Stimulated activated naive CD8-positive, alpha-beta T cell treated with anti-CD3 and anti-CD28 coated beads, Interleukin-15, Interleukin-2, amounts not matched to agents 100 U/mL and 50 U/mL, for 24 hours (primary cell): ENCODE data around the gene VAT1L.
"Not testable (repeated sequence)": the region's sequence is repeated elsewhere in the genome, so short reads cannot be mapped to it uniquely, and the experiment has no call there.

Experiments used
- ATAC-seq: fragments of 150-1000 bp; cut with Tn5 transposase; one replicate; pipeline ENCODE4 v1.10.0; 2021
- DNase-seq: peaks from one replicate; pipeline ENCODE4 v3.0.0; 2021

Gene VAT1L

DNA sequence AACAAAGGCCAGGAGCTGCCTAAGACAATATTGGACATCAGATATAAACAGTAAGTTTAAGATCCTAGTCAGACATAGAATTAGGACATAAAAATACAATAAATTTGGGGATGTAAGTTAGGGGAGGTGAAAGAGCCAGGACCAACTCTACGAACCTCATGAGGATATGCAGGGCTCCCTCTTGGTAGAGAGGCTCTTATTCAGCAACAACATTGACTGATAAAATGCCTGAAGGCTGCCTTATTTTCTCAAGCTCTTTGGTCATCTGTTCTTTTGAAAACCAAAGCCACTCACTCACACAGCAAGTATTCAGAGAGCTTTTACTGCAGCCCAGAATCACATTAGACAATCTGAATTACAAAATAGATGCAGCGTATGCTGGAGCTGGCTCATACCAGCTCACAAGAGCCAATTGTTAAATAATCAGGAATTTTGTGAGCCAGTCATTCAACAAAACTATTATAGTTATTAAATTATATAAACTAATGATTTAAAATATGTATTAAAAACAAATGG, 125.4 kb downstream of the VAT1L start:
- ATAC-seq: no peak
- DNase-seq: no peak

DNA sequence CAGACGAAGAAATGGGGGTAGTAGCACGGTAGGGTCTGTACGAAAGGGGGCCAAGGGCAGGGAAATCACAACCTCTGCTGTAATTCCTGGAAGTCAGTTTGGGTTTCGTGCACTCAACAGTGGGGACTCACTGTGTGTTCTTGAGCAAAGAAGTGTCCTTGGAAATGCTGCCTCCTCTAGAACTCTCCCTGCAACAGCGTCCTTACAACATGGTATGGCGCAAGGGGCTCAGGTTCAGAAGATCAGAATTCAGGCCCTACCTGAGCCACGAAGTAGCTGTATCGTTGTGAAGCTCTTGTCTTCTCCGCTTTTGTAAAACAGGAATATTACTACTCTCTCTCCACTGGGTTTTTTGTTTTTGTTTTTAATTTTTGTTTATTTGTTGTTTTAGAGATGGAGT, 127.7 kb downstream of the VAT1L start:
- DNase-seq (no peak), ATAC-seq (no peak)

DNA sequence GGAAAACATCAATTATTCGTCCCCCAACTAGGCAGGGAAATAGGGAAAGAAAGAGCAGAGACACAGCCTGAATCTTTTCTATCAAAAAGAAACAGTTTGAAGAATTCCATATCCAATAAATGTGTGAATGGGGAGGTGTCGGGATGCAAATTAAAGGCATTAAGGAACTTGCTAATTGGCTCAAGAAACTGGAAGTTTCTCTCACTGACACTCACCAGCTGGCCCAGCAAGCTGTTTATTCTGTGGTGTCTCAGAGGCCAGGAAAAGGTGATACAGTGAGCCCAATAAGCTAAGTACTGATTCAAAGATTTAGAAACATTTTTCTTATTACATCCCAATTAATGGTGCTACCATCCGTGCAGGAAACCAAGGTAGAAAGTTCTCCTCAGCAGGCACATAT, 129.6 kb downstream of the VAT1L start:
- DNase-seq: no peak
- ATAC-seq: no peak

DNA sequence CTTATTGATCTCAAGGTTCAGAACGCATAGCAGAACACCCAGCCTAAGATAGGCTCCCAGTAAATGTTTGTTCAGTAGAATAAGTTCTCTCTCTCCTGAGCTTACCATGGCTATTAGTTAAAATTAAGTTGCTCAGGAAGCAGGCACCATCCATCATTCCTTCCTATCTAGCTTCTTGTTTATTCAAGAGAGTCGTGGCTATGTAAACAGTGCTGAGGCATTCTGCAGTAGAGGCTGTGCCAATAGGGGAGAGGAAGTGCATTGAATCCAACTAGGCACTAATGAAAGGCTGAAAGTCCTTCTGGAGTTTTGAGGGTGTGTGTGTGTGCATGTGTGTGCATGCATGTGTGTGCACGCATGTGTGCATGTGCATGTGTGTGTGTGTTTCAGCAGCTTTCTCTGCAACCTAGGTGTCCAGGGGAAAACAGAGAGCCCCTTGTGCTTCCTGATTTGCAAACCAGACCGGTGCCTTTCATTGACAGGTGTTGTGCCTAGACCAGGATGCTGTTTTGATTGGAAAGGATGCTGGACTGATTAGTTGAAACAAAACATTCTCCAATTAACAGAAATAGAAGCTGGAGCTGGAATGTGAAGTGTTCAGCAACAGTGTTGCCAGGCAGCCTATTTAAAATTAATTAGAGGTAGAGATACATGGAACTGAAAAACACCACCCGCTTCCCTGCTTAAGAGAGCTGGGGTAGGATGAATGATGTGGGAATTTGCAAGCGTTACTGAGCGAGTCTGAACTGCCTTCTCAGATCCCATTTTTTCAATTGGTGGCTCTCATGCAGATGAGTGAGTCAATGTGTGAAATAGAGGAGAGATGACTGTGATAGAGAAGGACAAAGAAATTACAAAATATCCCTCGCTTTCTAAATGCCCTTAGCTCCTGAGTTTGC, 130.7 kb downstream of the VAT1L start:
- no peak for ATAC-seq
- no peak for DNase-seq

DNA sequence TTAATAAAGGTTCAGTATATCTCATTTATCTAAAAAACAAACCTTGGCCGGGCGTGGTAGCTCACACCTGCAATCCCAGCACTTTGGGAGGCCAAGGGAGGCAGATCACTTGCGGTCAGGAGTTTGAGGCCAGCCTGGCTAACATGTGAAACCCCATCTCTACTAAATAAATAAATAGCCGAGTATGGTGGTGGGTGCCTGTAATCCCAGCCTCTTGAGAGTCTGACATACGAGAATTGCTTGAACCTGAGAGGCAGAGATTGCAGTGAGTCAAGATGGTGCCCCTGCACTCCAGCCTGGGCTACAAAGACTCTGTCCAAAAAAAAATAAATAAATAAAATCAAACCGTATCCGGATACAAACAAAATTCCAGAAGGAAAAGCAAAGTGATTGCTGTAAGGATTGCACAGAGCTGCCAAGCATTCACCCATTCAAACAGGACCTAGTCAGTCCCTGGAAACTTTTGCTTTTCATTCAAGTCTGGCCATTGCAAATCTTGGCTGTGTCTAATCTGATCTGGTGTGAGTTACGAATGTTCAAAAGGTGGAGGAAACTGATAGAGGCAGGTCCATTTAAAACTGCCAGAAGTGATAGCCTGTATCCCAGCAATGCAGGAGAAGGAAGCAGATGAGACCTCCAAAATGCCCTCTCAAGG, 131.5 kb downstream of the VAT1L start:
- no peak for ATAC-seq
- DNase-seq: no peak

DNA sequence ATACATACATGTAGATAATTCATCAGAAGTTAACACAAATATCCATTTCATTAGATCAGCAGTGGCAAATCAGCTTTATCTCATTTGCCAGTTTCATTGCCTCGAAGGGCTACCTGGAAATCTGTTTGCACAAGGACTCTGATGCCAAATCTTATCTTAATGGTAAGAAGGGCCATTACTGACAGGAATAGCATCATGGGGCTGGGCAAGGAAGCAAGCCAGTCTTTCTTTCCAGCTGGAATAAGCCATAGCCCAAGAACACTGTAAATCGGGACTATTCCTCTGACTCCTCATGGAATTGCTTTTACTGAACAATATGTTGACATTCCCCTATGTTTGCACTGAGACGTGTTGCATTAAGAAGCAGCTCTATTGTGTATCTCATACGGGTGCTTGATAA, 132.6 kb downstream of the VAT1L start:
- no peak for ATAC-seq

DNA sequence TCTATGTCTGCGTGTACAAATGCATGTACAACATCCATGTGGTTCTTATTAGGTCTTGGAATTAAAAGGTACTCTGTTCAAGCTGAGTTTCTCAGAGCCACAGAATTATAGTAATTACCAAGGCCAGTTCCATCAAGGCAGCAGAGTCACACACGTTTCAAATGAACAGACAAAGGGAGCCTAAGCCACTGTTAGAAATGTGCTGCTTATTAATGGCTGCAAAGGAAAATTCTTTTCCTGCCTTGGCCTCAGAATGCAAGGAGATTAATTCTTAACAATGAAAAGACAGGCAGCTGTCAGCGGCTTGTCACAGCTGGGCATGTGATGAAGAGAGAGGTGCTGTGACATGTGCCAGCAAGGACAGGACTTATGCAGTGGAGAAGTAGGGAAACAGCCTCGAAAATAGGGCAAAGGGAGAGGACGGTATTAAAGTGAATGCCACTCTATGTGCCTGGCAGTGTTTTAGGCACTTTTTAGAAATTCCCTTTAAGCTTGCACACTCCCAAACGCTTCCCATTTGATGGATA, 133.9 kb downstream of the VAT1L start:
- DNase-seq (no peak), ATAC-seq (no peak)

More for the DNA sequence above, 132.6 kb downstream of the VAT1L start:
- no peak for DNase-seq

DNA sequence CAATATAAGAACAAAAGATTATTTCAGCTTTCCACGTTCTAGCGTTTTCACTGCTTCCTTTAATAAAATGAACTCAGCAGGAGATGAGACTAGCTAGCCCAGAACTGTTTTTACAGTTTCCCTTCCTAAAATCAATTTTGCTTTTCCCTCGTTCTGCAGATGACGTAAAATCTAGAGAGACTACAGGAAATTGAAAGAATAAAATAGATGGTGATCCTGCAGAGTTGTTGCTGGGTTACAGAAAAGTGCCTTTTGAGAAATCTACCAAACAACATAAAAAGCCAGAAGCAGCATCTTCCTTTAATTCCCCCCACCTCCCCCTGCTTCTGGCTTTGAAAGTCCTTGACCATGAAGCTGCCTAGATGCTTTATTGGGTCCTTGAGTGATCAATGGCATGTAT, 137.2 kb downstream of the VAT1L start:
- ATAC-seq (no peak), DNase-seq (no peak)

DNA sequence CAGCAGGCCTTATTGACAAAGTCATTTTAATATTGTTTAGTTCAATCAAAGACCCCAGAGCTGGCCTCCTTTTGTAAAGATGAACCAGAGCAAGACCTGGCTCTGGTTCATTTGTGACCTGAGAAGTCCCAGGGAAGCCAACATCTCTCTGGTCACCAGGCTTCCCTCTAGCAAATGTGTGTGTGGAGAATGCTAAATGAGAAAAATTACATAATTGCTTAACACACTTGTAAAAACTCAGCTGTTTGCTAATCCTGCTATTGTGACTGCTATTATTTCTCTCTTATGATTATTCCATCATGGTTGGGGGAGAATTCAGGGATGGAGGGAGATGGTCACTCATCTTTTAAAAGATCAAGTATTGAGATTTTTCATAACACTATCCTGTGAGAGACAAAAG, 139.7 kb downstream of the VAT1L start:
- no peak for ATAC-seq
- DNase-seq: no peak

DNA sequence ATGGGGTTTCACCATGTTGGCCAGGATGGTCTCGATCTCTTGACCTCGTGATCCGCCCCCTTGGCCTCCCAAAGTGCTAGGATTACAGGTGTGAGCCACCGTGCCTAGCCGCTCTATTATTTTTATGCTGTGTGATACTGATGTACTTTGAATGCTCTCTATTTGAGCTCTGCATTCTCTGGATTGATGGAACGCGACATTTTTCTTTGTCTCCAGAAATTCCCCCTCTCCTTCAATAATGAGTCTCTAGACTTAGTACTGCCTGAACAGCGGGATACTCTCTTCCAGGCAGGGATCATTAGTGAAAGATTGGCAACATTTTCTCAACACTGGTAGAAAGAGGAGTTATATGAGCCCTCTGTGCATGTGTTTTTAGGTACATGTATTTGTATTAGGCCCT, 140.6 kb downstream of the VAT1L start:
- no peak for DNase-seq
- ATAC-seq: no peak

DNA sequence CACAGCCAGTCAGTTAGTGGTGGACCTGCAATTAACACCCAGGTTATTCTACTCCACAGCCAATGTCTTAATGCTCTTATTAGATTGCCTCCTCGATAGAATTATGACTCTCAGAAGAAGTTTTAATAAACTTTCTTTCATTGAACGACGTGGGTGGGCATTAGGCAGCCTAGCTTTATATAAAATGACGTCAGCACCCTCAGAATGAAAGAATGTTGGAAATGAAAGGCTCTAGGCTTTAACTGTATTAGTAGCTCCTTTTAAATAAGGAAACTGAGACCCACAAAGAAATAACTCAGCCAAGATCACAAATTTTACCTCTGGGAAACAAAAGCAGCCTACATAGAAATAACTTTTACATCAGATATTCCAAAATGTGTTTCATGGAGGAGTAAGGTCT, 142.7 kb downstream of the VAT1L start:
- no peak for ATAC-seq

DNA sequence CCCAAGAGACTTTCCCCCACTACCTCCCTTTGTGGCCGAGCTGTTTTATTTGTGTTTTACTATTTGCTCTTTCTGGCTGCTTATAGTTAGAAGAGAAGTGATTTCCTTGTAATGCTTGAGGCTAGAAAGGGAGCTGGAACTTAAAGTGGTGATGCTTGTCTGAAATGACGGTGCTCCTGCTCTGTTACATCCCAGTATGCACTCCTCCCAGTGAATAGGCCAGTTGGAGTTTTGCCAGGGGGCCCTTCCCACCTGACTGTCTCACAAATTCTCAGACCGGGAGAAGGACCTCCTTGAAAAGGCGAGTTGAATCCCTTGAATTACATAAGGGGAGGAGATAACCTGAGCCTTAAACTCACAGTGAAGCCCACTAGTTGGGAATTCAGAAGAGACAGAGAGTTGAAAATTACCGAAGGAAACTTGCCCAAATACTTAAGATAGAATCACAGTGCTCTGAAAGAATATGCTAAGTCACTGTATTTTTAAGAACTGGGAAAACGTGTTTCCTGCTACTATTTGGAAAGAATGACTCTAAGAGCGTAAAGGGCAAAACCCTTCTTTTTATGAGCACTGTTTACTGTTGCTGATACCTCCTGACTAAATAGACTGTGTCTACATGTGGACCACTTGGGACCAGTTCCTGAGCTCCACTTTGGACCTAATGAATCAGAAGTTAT, 149.2 kb downstream of the VAT1L start:
- no peak for DNase-seq
- ATAC-seq: no peak

More for the DNA sequence above, 142.7 kb downstream of the VAT1L start:
- no peak for DNase-seq

DNA sequence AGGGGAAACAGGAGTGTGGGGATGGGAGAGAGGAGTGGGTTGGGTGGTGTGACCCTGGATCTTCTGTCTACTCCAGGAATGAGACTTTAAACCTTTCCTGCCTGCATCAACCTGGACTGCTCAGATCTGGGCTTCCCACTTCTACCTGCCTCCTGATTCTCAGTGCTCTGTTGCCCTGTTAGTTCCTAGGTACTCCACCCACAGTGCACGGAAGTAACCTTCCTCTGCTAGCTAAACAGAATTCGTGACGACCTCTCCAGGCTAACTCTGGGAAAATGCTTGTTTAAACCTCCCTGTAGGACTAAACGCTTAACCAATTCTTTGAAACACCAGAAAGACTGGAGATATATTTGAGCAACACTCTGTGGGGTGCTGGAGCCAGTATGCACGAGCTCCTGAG, 150.5 kb downstream of the VAT1L start:
- DNase-seq: no peak
- ATAC-seq: no peak

DNA sequence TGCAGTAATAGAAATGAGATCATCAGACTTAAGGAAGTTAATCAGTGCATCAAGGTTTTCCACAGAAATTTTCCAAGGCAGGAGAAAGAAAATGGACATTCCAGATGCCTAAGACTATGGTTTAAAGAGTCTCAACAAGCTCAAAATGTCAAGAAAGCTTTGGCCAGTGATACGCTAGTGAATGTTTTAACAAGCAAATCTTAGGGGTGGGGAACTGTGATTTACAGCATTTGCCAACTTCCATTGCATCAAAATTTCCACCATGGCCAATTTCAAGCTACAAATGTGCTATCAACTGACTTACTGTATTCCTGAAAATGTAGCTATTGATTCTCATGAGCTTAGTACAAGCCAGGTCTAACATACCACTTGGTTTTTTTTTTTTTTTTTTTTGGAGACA, 151.6 kb downstream of the VAT1L start:
- no peak for ATAC-seq
- DNase-seq: no peak

DNA sequence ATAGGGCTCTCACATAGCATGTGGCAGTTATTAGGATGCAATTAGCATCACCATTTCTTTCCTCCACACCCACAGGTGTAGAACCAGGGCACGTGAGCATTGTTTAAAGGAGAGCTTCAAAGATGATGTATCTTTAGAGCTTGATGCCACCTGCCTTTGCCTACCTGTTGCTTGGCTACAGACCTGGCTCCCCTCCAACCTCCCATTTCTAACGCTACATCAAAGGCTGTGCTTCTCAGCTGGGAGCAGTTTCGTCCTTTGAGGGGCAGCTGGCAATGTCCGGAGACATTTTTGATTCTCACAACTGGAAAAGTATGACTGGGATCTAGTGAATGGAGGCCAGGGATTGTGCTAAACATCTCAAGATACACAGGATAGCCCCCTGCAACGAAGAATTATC, 155.4 kb downstream of the VAT1L start:
- no peak for ATAC-seq

DNA sequence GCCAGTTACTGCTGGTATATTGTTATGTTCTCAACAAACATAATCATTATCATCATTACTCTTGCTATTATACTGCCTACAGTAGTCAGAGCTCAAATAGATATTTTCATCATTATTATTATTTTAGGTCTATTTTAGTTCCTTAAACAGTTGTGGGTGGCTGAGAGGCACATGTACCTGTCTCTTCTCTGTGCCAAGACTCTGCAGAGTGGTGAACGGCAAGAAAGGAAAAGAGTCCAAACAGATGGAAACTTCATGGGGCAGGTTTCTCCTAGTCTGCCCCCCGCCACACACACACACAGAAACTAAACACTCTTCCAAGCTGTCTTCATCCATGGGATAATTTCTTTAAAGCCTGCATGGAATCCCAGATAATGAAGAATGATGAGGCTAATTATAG, 156.3 kb downstream of the VAT1L start:
- DNase-seq: no peak
- ATAC-seq: no peak

More for the DNA sequence above, 155.4 kb downstream of the VAT1L start:
- no peak for DNase-seq

DNA sequence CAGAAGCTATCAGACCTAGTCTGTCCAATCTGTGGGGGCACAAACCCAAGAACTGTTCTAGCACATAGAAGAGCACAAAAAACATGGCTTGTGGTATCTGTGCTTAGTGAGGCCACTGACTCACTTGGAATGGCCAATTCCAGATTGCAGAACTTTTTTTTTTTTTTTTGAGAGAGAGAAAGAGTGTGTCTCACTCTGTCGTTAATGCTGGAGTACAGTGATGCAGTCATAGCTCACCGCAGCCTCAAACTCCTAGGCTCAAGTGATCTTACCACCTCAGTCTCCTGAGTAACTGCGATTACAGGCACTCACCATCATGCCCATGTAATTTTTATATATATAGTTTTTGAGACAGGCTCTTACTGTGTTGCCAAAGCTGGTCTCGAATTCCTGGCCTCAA, 156.8 kb downstream of the VAT1L start:
- DNase-seq: no peak

DNA sequence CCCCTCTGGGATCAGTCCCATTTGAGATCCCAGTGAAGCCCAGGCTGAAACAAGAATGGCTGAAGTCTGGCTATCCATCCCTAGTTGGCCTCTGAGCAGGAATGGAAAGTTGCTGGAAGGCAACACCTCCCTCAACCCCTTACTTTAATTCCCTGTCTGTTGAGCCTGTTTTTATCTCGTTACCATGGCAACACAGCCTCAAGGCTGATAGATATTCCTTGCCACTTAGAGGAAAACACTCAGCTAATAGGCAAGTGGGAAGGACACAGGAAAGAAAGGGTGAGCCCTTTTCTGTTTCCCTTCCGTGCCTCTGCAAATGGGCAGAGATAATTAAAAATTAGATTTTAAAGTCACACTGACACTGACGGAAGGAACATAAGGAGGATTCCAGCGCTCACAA, 158.5 kb downstream of the VAT1L start:
- DNase-seq: no peak
- ATAC-seq: no peak

More for the DNA sequence above, 156.8 kb downstream of the VAT1L start:
- no peak for ATAC-seq

DNA sequence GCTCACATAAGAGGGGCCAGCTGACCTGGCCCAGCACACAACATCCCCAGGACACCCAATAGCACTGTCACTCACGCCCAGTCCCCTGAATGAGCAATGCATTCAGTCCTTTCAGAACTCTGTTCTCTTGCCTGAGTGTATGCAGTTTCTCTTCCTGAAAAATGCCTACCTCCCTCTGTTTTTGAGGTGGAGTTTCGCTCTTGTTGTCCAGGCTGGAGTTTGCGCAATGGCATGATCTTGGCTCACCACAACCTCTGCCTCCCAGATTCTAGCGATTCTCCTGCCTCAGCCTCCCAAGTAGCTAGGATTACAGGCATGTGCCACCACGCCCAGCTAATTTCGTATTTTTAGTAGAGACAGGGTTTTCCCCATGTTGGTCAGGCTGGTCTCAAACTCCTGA, 159.2 kb downstream of the VAT1L start:
- ATAC-seq, DNase-seq: not testable (repeated sequence)

DNA sequence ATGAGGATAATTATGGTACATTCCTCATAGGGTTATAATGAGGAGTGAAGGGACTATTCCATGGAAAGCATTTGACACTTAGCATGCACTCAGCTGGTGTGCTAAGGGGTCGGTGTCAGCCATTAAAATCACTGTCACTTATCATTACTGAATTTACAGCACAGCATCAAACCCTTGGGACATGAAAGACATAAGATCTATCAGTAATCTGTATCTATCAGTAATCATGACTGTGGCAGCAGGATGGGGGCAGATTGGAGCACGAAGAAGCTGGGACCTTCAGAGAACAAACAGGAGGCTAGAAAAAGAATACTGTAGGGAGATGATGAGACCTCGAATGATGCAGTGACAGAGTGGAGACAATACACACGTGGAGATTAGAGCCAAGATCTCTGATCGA, 160.5 kb downstream of the VAT1L start:
- ATAC-seq: no peak

DNA sequence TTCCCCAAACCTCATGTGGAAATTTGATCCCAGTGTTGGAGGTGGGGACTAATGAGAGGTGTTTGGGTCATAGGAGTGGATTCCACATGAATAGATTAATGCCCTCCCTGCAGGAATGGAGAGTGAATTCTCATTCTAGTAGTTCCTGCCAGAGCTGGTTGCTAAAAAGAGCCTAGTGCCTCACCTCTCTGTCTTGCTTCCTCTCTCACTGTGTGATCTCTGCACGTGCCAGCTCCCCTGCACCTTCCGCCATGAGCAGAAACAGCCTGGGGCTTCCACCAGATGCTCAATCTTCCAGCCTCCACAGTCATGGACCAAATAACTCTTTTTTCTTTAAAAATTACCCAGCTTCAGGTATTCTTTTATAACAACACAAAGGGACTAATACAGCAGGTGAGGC, 161.1 kb downstream of the VAT1L start:
- DNase-seq (no peak), ATAC-seq (no peak)

More for the DNA sequence above, 160.5 kb downstream of the VAT1L start:
- DNase-seq: no peak

DNA sequence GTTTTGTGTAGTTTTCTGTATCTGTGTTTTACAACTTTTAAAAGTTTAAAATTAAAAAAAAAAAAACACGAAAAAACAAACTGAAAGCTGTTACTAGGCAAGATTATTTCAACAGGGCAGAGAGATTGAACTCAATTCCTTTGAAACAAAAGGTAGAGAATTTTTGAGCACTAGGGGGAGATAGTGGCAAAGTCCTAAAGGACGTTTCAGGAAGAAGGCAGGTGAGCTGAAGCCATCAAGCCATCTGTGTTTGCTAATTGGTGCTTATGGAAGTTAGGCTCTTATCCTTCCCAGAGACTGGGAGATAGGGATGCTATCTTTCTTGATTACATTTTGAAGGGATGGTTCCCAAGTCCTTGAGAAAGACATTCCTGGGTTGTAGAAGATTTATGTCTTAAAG, 163.4 kb downstream of the VAT1L start:
- DNase-seq: no peak
- no peak for ATAC-seq

DNA sequence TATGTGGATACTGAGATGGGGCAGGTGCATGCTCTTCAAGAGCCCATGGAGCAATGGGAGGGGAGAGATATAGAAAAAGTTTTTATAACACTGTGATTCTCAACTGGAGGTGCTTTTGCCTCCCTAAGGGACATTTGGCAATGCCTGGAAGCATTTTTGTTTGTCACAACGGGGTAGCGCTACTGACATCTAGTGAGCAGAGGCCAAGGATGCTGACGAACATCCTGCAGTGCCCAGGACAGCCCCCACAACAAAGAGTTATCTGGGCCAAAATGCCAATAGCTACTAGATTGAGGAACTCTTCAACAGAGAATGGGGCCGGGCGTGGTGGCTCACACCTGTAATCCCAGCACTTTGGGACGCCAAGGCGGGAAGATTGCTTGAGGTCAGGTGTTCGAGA, 166.8 kb downstream of the VAT1L start:
- no peak for ATAC-seq
- DNase-seq: no peak
